ENCODE measurements around the gene RGS8. TPM values are rescaled to one million over a fixed set of nuclear protein-coding genes. Genes with fewer than 3 reads are reported as not detected.
A peak's percentile ranks its signal among the peaks of the same experiment; 100 is the strongest.

Gene RGS8
- total and polyA plus RNA-seq, 5 donors from 2014 or later: not detected

- H3K4me1 Mint-ChIP-seq: peaks cover 0 to 13% (median 8%) of the 10 kb centered on the region in 4 donors
- ATAC-seq (ENCODE audit: low read depth in 2 of 2) (no peak), DNase-seq (no peak)
- Histone ChIP-seq H3K9me3 (ENCODE audit: control insufficient read depth in 2 of 2, low read length in 2 of 2) (no peaks in the 10 kb centered on the region), H3K27me3 (ENCODE audit: control insufficient read depth, insufficient read depth, low read length) (no peaks in the 10 kb centered on the region), H3K27ac (ENCODE audit: insufficient read depth, low read length, poor library complexity, severe bottlenecking) (no peak overlapping the region), H3K4me1 (ENCODE audit: control insufficient read depth, insufficient read depth, low read length, poor library complexity, severe bottlenecking) (no peaks in the 10 kb centered on the region), H3K4me3 (ENCODE audit: low read depth, low read length) (no peak overlapping the region), H3K36me3 (ENCODE audit: control insufficient read depth, insufficient read depth, low read length) (no peaks in the 10 kb centered on the region)
- H3K36me3 Mint-ChIP-seq: no peaks in the 10 kb centered on the region
- H3K27ac Mint-ChIP-seq: no peak overlapping the region
- no peaks in the 10 kb centered on the region for H3K9me3 Mint-ChIP-seq
- H3K4me3 Mint-ChIP-seq: no peak overlapping the region
- no peaks in the 10 kb centered on the region for H3K27me3 Mint-ChIP-seq
Measured at GRCh38 chr1:182709855-182710254, 25.5 kb upstream of the RGS8 start.

GRCh38 chr1:182709225-182709764, 24.9 kb upstream of the RGS8 start:
- Mint-ChIP-seq H3K4me3 (no peak overlapping the region), H3K4me1 (peaks cover 0 to 9% (median 4%) of the 10 kb centered on the region in 4 donors), H3K27me3 (no peaks in the 10 kb centered on the region), H3K27ac (no peak overlapping the region), H3K9me3 (no peaks in the 10 kb centered on the region), H3K36me3 (no peaks in the 10 kb centered on the region)
- H3K9me3 ChIP-seq (ENCODE audit: control insufficient read depth in 2 of 2, low read length in 2 of 2): no peaks in the 10 kb centered on the region
- no peaks in the 10 kb centered on the region for H3K27me3 ChIP-seq (ENCODE audit: control insufficient read depth, insufficient read depth, low read length)
- DNase-seq (peak in 1 of 3 donors; percentile 10), ATAC-seq (ENCODE audit: low read depth in 2 of 2) (no peak)
- no peak overlapping the region for H3K4me3 ChIP-seq (ENCODE audit: low read depth, low read length)
- no peaks in the 10 kb centered on the region for H3K4me1 ChIP-seq (ENCODE audit: control insufficient read depth, insufficient read depth, low read length, poor library complexity, severe bottlenecking)
- no peak overlapping the region for H3K27ac ChIP-seq (ENCODE audit: insufficient read depth, low read length, poor library complexity, severe bottlenecking)
- H3K36me3 ChIP-seq (ENCODE audit: control insufficient read depth, insufficient read depth, low read length): no peaks in the 10 kb centered on the region

DNA sequence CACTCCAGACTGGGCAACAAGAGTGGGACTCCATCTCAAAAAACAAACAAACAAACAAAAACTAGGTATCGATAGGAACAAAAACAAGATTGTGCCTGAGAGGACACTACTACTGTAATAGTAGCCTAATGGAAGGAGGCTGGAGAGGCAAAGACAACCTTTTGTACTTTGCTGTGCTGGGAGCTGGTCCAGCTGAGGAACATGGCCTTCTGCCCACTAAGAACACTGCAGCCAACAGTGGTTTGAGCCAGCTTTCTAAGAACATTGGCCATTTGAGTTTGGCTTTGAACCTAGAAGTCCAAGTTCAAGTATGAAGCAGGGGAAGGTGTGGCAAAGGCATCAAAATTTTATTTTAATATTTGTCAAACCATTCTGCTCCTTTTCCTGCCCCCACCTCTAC, 22.7 kb upstream of the RGS8 start:
- H3K9me3 Mint-ChIP-seq: no peaks in the 10 kb centered on the region

DNA sequence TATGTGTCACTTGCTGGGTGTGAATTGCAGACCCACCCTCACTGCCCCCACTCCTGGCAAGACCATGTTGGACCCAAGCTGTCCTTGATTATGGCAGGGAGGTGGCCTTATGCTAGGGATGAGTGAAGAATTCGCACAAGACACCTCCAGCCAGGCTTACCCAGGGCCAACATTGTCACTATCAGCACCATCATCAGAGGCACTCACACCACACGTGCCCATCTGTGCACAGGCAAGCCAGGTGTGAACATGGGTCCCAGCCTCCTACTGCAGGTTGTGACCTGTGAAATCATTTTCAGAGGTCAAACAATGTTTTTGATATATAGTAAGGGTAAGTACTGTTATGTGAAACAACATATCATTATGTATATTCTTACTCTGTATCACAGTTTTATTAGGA, 20.3 kb upstream of the RGS8 start:
- H3K27me3 Mint-ChIP-seq: no peaks in the 10 kb centered on the region
- no peaks in the 10 kb centered on the region for H3K36me3 ChIP-seq (ENCODE audit: control insufficient read depth, insufficient read depth, low read length)
- no peak for DNase-seq
- H3K9me3 ChIP-seq (ENCODE audit: control insufficient read depth in 2 of 2, low read length in 2 of 2): no peaks in the 10 kb centered on the region
- H3K9me3 Mint-ChIP-seq: no peaks in the 10 kb centered on the region
- H3K36me3 Mint-ChIP-seq: no peaks in the 10 kb centered on the region
- H3K27ac Mint-ChIP-seq: no peak overlapping the region
- H3K4me3 Mint-ChIP-seq: no peak overlapping the region
- H3K27me3 ChIP-seq (ENCODE audit: control insufficient read depth, insufficient read depth, low read length): no peaks in the 10 kb centered on the region
- no peaks in the 10 kb centered on the region for H3K4me1 ChIP-seq (ENCODE audit: control insufficient read depth, insufficient read depth, low read length, poor library complexity, severe bottlenecking)
- H3K4me1 Mint-ChIP-seq: no peaks in the 10 kb centered on the region
- no peak for ATAC-seq (ENCODE audit: low read depth in 2 of 2)
- no peak overlapping the region for H3K27ac ChIP-seq (ENCODE audit: insufficient read depth, low read length, poor library complexity, severe bottlenecking)
- no peak overlapping the region for H3K4me3 ChIP-seq (ENCODE audit: low read depth, low read length)

More for the DNA sequence above, 22.7 kb upstream of the RGS8 start:
- ATAC-seq (ENCODE audit: low read depth in 2 of 2) (no peak), DNase-seq (no peak)
- H3K36me3 Mint-ChIP-seq: no peaks in the 10 kb centered on the region
- no peak overlapping the region for H3K4me3 Mint-ChIP-seq
- no peaks in the 10 kb centered on the region for H3K27me3 Mint-ChIP-seq
- no peaks in the 10 kb centered on the region for H3K4me1 Mint-ChIP-seq
- Histone ChIP-seq H3K27me3 (ENCODE audit: control insufficient read depth, insufficient read depth, low read length) (no peaks in the 10 kb centered on the region), H3K4me1 (ENCODE audit: control insufficient read depth, insufficient read depth, low read length, poor library complexity, severe bottlenecking) (no peaks in the 10 kb centered on the region), H3K27ac (ENCODE audit: insufficient read depth, low read length, poor library complexity, severe bottlenecking) (no peak overlapping the region), H3K4me3 (ENCODE audit: low read depth, low read length) (no peak overlapping the region), H3K36me3 (ENCODE audit: control insufficient read depth, insufficient read depth, low read length) (no peaks in the 10 kb centered on the region), H3K9me3 (ENCODE audit: control insufficient read depth in 2 of 2, low read length in 2 of 2) (no peaks in the 10 kb centered on the region)
- H3K27ac Mint-ChIP-seq: no peak overlapping the region

- no peaks in the 10 kb centered on the region for H3K4me1 ChIP-seq (ENCODE audit: control insufficient read depth, insufficient read depth, low read length, poor library complexity, severe bottlenecking)
- no peaks in the 10 kb centered on the region for H3K9me3 ChIP-seq (ENCODE audit: control insufficient read depth in 2 of 2, low read length in 2 of 2)
- no peak overlapping the region for H3K27ac ChIP-seq (ENCODE audit: insufficient read depth, low read length, poor library complexity, severe bottlenecking)
- DNase-seq (no peak), ATAC-seq (ENCODE audit: low read depth in 2 of 2) (no peak)
- Mint-ChIP-seq H3K27me3 (no peaks in the 10 kb centered on the region), H3K9me3 (no peaks in the 10 kb centered on the region), H3K4me3 (no peak overlapping the region), H3K4me1 (no peaks in the 10 kb centered on the region), H3K36me3 (no peaks in the 10 kb centered on the region), H3K27ac (no peak overlapping the region)
- H3K36me3 ChIP-seq (ENCODE audit: control insufficient read depth, insufficient read depth, low read length): no peaks in the 10 kb centered on the region
- no peaks in the 10 kb centered on the region for H3K27me3 ChIP-seq (ENCODE audit: control insufficient read depth, insufficient read depth, low read length)
- H3K4me3 ChIP-seq (ENCODE audit: low read depth, low read length): no peak overlapping the region
Measured at GRCh38 chr1:182703539-182703938, 19.2 kb upstream of the RGS8 start.

GRCh38 chr1:182702826-182703524, 18.6 kb upstream of the RGS8 start:
- no peaks in the 10 kb centered on the region for H3K27me3 Mint-ChIP-seq
- H3K4me3 Mint-ChIP-seq: no peak overlapping the region
- no peaks in the 10 kb centered on the region for H3K36me3 ChIP-seq (ENCODE audit: control insufficient read depth, insufficient read depth, low read length)

GRCh38 chr1:182700351-182700709, 15.9 kb upstream of the RGS8 start:
- H3K27me3 Mint-ChIP-seq: no peaks in the 10 kb centered on the region
- H3K9me3 Mint-ChIP-seq: peaks cover 0 to 2% (median 0%) of the 10 kb centered on the region in 7 donors
- Histone ChIP-seq H3K27ac (ENCODE audit: insufficient read depth, low read length, poor library complexity, severe bottlenecking) (no peak overlapping the region), H3K4me3 (ENCODE audit: low read depth, low read length) (no peak overlapping the region), H3K9me3 (ENCODE audit: control insufficient read depth in 2 of 2, low read length in 2 of 2) (no peaks in the 10 kb centered on the region), H3K4me1 (ENCODE audit: control insufficient read depth, insufficient read depth, low read length, poor library complexity, severe bottlenecking) (no peaks in the 10 kb centered on the region), H3K27me3 (ENCODE audit: control insufficient read depth, insufficient read depth, low read length) (no peaks in the 10 kb centered on the region), H3K36me3 (ENCODE audit: control insufficient read depth, insufficient read depth, low read length) (no peaks in the 10 kb centered on the region)
- ATAC-seq (ENCODE audit: low read depth in 2 of 2) (no peak), DNase-seq (no peak)
- no peak overlapping the region for H3K4me3 Mint-ChIP-seq
- H3K27ac Mint-ChIP-seq: no peak overlapping the region
- H3K36me3 Mint-ChIP-seq: no peaks in the 10 kb centered on the region
- H3K4me1 Mint-ChIP-seq: no peaks in the 10 kb centered on the region

More at GRCh38 chr1:182702826-182703524, 18.6 kb upstream of the RGS8 start:
- Mint-ChIP-seq H3K27ac (no peak overlapping the region), H3K9me3 (no peaks in the 10 kb centered on the region), H3K4me1 (no peaks in the 10 kb centered on the region), H3K36me3 (no peaks in the 10 kb centered on the region)
- Histone ChIP-seq H3K4me1 (ENCODE audit: control insufficient read depth, insufficient read depth, low read length, poor library complexity, severe bottlenecking) (no peaks in the 10 kb centered on the region), H3K4me3 (ENCODE audit: low read depth, low read length) (no peak overlapping the region), H3K9me3 (ENCODE audit: control insufficient read depth in 2 of 2, low read length in 2 of 2) (no peaks in the 10 kb centered on the region), H3K27me3 (ENCODE audit: control insufficient read depth, insufficient read depth, low read length) (no peaks in the 10 kb centered on the region), H3K27ac (ENCODE audit: insufficient read depth, low read length, poor library complexity, severe bottlenecking) (no peak overlapping the region)
- ATAC-seq (ENCODE audit: low read depth in 2 of 2) (no peak), DNase-seq (no peak)

Data from CD4-positive, CD25-positive, alpha-beta regulatory T cell (primary cell).